ENCODE measurements around the gene GLA. TPM values are rescaled to one million over a fixed set of nuclear protein-coding genes. Genes with fewer than 3 reads are reported as not detected.

The GLA gene
- total and polyA plus RNA-seq, 2 of the 8 experiments (the other 6 are each of a cell fraction or from before 2014, with no cell fraction given): 33.6 to 47.3 TPM

- no peak for FAIRE-seq
- WGBS, 2 experiments (ENCODE audit: extremely low coverage in 1 of 2, insufficient coverage in 1 of 2, insufficient read length in 1 of 2, insufficient replicate concordance in 2 of 2, low coverage in 1 of 2, low lambda C conversion rate in 2 of 2, missing lambda C conversion rate in 1 of 2): 86% methylated on average over 9 of the region's 9 CpGs; no CpG with 5 or more reads in 1 of the 2 experiments
Observed at GRCh38 chrX:101385795-101386541, 21.8 kb downstream of the GLA start, which contains the start of gene BTK. Gene BTK (minus strand): TSS chrX:101386191. CDS start chrX:101375284, 10,907 bp downstream.

More at GRCh38 chrX:101385795-101386541, 21.8 kb downstream of the GLA start, which contains the start of gene BTK:
- no peak within 1 kb of the TSS for H2BK15ac ChIP-seq (ENCODE audit: low read length)
- H3K79me2 ChIP-seq (ENCODE audit: control insufficient read depth in 1 of 2, insufficient read depth in 2 of 2, low read length in 2 of 2): no peaks in the 10 kb centered on the region
- no peak within 1 kb of the TSS for H3K4me2 ChIP-seq (ENCODE audit: insufficient read depth in 1 of 2, low read depth in 2 of 2, low read length in 2 of 2)
- no peak within 1 kb of the TSS for H3K56ac ChIP-seq (replicated peaks; ENCODE audit: insufficient read length, low read depth, low read length)
- H2BK120ac ChIP-seq (replicated peaks; ENCODE audit: low read depth, low read length): no peak within 1 kb of the TSS
- H3K79me1 ChIP-seq (ENCODE audit: low read depth, low read length): no peaks in the 10 kb centered on the region
- no peak within 1 kb of the TSS for H2AK5ac ChIP-seq (ENCODE audit: low read depth, low read length)
- no peak within 1 kb of the TSS for H3K4me3 ChIP-seq (ENCODE audit: extremely low read depth in 1 of 4, insufficient read depth in 2 of 4, low read depth in 3 of 4, low read length in 4 of 4)
- no peaks in the 10 kb centered on the region for H3K9me3 ChIP-seq (ENCODE audit: insufficient read depth in 2 of 2, low read depth in 1 of 2, low read length in 1 of 2)
- H3K27me3 ChIP-seq (replicated peaks in 1 of 4; ENCODE audit: control insufficient read depth in 3 of 4, extremely low read depth in 1 of 4, insufficient read depth in 3 of 4, low read length in 3 of 4): no peaks in the 10 kb centered on the region
- H3K4me1 ChIP-seq (replicated peaks in 1 of 4; ENCODE audit: control insufficient read depth in 3 of 4, insufficient read depth in 4 of 4, low read length in 3 of 4): no peaks in the 10 kb centered on the region
- no peak for DNase-seq (ENCODE audit: low read depth in 1 of 2, low spot score in 2 of 2)
- H2BK12ac ChIP-seq (ENCODE audit: low read depth, low read length): no peak within 1 kb of the TSS
- CTCF ChIA-PET (ENCODE audit: partially characterized antibody): interaction anchor here (1.2 kb wide), 1 partner anchor 28 kb away, joined by 3 read pairs; no protein-coding TSS in a partner anchor
- H4K91ac ChIP-seq (replicated peaks; ENCODE audit: insufficient read length, low read length): no peak within 1 kb of the TSS
- no peak within 1 kb of the TSS for H3K9ac ChIP-seq (replicated peaks in 1 of 4; ENCODE audit: extremely low read depth in 1 of 4, low read depth in 3 of 4, low read length in 3 of 4)
- no peaks in the 10 kb centered on the region for H4K20me1 ChIP-seq (replicated peaks in 1 of 2; ENCODE audit: control insufficient read depth in 1 of 2, insufficient read depth in 2 of 2, low read length in 2 of 2)
- no peak within 1 kb of the TSS for H4K5ac ChIP-seq (ENCODE audit: insufficient read length, low read depth, low read length)
- H3K36me3 ChIP-seq (ENCODE audit: control insufficient read depth in 2 of 4, insufficient read depth in 4 of 4, low read length in 3 of 4): no peaks in the 10 kb centered on the region
- H2AFZ ChIP-seq (ENCODE audit: low read length): no peak within 1 kb of the TSS
- H4K8ac ChIP-seq (ENCODE audit: extremely low read depth, insufficient read depth, low read length): no peak within 1 kb of the TSS
- POLR2A ChIA-PET (ENCODE audit: partially characterized antibody): interaction anchor here (1.1 kb wide), 1 partner anchor 10 kb away, joined by 4 read pairs; no protein-coding TSS in a partner anchor
- H3K27ac ChIP-seq (ENCODE audit: low read depth, low read length): no peak within 1 kb of the TSS
- TF ChIP-seq MAX (IDR thresholded peaks at IDR 0.05) (no peak), KDM5A (IDR thresholded peaks at IDR 0.05; ENCODE audit: low read length) (no peak)
- H3K14ac ChIP-seq (ENCODE audit: insufficient read length): no peak within 1 kb of the TSS
- H2BK5ac ChIP-seq (ENCODE audit: low read depth, low read length): no peak within 1 kb of the TSS
- no peak within 1 kb of the TSS for H3K23ac ChIP-seq (ENCODE audit: insufficient read length)
- H2BK20ac ChIP-seq (ENCODE audit: low read length): no peak within 1 kb of the TSS
- H3K18ac ChIP-seq (ENCODE audit: extremely low read depth, low read length): no peak within 1 kb of the TSS
- no peak within 1 kb of the TSS for H3K4ac ChIP-seq (replicated peaks; ENCODE audit: insufficient read length, low read depth, low read length)
- 0 out of 2 replicates have a peak, but pooled peaks cover 3% of the 10 kb centered on the region for H3K23me2 ChIP-seq (ENCODE audit: low read depth, low read length)
